GM18498 (cell line): ENCODE results near the gene SERINC1.
A peak's percentile ranks its signal among the peaks of the same experiment; 100 is the strongest.
"Not testable (repeated sequence)": the region's sequence is repeated elsewhere in the genome, so short reads cannot be mapped to it uniquely, and the experiment has no call there.

ENCODE experiments used
- ATAC-seq: cut with Tn5 transposase; IDR thresholded peaks from one replicate; pipeline ENCODE4 v1.9.1; 2021; ENCODE audit warnings: mild to moderate bottlenecking, moderate library complexity; ENCODE audit not compliant: unreplicated experiment

Gene SERINC1

GRCh38 chr6:122471107-122472021, at the start of gene SERINC1:
TSS of gene SERINC1 (minus strand) at chr6:122471807. CDS start at chr6:122471737, 70 bp downstream.
- ATAC-seq: peak; percentile 99

- no peak for ATAC-seq
Observed at GRCh38 chr6:122511193-122511924, 39.8 kb upstream of the SERINC1 start.

GRCh38 chr6:122505170-122505569, 33.6 kb upstream of the SERINC1 start:
- ATAC-seq: not testable (repeated sequence)

- ATAC-seq: no peak
Observed at GRCh38 chr6:122501475-122501874, 29.9 kb upstream of the SERINC1 start.

- peak; percentile 47 for ATAC-seq
Observed at GRCh38 chr6:122495612-122496011, 24.0 kb upstream of the SERINC1 start.

DNA sequence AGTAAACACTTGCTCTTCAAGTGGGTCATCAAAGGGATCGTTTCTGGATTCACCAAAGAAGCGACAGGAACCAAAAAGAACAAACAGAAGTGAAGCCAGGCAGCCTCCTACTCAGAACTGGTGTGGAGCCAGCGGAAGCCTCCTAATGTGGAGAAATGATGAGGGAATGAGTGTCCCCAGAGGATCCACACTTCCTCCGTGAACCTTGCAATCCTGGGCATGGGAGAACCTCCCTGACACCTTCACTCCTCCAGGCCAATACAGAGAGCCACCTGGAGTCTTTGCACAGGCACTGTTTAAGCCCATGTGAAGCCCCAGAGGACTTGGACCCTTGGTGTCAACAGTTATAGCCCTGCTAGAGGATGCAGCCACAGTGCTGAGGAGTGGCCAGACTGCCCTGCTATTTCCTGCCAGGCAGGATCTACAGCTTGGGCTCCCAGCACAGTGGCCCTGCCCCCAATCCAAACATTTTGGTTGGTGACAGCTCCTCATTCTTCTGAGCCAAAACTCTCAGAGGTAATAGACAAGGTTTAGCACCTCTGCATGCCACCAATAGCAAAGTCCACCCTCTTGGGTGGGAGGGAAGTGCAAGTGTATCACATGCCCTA, 23.2 kb upstream of the SERINC1 start:
- ATAC-seq: no peak

DNA sequence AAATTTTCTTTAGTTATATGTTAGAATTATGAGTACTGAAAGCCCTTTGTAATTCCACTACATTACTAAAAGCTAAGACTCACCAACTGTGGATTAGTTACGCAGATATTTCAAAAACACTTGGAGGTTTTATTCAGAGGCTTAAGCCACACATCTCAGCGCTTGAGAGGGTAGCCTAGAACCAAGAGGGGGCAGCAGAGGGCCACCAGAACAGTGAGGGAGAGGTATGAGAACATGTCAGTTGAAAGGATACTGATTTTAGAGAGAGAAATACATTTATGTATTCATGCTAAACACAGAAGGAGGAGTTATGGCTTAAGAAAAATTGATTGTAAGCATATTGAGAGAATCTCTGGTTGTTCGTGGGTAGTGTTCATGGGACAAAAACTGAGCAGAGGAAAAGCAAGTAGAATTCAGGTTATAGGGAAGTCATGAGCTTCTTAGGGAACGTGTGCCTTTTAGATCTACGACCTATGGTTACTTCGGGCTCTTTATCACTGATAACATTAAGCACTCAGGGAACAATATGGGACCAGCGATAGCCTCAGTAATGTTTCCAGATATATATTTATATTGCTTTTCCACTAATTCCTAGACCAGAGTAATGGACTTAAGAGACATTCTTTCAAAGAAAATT, 20.4 kb upstream of the SERINC1 start:
- ATAC-seq: peak; percentile 98

- no peak for ATAC-seq
Observed at GRCh38 chr6:122490607-122491006, 19.0 kb upstream of the SERINC1 start.

GRCh38 chr6:122484760-122485159, 13.2 kb upstream of the SERINC1 start:
- ATAC-seq: peak; percentile 90

GRCh38 chr6:122482750-122483080, 11.1 kb upstream of the SERINC1 start:
- no peak for ATAC-seq

DNA sequence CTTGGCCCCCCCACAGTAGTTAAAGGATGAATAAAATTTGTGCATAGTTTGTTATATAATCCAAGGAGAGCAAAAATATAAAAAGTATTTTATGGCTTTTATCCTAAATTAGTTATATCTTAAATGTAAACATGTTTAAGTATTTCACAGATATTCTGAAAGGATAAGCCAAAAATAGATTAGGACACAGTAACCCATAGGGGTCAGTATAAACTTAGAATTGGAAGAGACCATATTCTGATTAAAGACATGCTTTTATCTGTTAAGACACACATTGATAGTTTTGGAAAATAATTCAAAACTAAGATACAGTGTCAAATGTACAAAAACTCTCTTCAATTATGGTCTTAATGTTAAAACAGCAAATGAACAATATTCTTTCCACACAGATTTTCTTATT, 4.5 kb upstream of the SERINC1 start:
- no peak for ATAC-seq

DNA sequence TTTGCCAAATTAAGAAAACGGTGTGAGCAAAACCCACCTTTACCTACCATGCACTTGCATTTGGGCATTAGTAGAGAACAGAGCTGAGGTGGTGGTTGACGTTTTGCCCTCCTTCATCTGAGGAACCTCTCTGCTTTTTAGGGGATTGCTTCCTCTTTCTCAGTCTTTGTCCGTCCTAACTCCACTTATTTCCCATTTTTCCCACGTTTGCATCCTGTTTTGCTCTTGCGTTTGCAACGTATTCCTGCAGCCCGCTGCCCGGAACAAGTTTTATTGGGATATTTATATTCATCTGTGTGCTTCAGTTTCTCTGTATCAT, 374 bp upstream of the SERINC1 start:
- peak; percentile 63 for ATAC-seq

- no peak for ATAC-seq
Observed at GRCh38 chr6:122461885-122462284, 9.7 kb downstream of the SERINC1 start.

GRCh38 chr6:122459865-122460416, 11.7 kb downstream of the SERINC1 start:
- ATAC-seq: not testable (repeated sequence)

GRCh38 chr6:122459240-122459639, 12.4 kb downstream of the SERINC1 start:
- ATAC-seq: no peak

DNA sequence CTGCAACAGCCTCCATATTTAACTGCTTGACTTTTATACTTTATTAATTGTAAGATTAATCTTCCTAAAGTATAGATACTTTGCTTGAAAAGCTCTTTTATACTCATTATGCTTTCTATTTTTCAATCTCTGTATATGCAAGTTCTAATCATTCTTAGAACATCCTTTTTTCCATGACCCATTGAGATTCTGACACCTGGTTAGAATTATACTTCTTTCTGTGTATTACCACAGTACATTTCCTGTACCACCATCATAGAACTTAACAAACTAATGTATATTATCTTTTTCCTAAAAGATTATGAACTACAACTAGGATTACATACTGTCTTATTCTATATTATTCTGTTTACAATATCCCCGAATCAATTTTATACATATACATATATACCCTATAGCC, 13.5 kb downstream of the SERINC1 start:
- no peak for ATAC-seq

DNA sequence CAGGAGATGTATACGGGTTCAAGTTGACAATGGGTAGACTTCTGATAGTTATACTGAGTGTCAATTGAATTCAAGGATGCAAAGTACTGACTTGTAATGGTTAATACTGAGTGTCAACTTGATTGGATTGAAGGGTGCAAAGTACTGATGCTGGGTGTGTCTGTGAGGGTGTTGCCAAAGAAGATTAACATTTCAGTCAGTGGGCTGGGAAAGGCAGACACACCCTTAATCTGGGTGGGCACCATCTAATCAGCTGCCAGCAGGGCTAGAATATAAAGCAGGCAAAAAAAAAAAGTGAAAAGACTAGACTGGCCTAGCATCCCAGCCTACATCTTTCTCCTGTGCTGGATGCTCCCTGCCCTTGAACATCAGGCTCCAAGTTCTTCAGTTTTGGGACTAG, 16.5 kb downstream of the SERINC1 start:
- not testable (repeated sequence) for ATAC-seq

- no peak for ATAC-seq
Observed at GRCh38 chr6:122454673-122455072, 16.9 kb downstream of the SERINC1 start.

GRCh38 chr6:122452509-122452908, 19.1 kb downstream of the SERINC1 start:
- no peak for ATAC-seq

DNA sequence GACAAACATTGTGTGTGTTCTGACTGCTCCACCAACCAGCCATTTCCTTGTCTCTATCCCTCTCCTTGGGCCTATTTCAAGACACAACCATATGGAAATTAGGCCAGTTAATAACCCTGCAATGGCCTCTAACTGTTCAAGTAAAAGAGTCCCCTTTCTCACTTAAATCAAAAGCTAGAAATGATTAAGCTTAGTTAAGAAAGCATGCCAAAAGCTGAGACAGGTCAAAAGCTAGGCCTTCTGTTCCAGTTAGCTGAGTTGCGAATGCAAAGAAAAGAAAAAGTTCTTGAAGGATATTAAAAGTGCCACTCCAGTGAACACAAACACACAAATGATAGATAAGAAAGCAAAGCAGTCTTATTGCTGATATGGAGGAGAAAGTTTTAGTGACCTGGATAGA, 22.5 kb downstream of the SERINC1 start:
- ATAC-seq: no peak

GRCh38 chr6:122445274-122445673, 26.3 kb downstream of the SERINC1 start:
- ATAC-seq: no peak
